GM12878 (cell line): ENCODE results near the gene ATF6B. TPM values are rescaled to one million over a fixed set of nuclear protein-coding genes. Genes with fewer than 3 reads are reported as not detected.

Experiments used
- ATAC-seq: fragments of 200-7000 bp; cut with Tn5 transposase; 3 replicates; pipeline ENCODE4 v1.9.1; 2020; ENCODE audit warnings: mild to moderate bottlenecking, moderate library complexity
- BruUV-seq: library from RNA; stranded (reverse); fragments of 400-500 nt; replicated peaks from 2 replicates; lab custom pipeline; 2021; lab: Mats Ljungman, UMichigan
- CTCF ChIA-PET: fragments of 300-600 bp; sonication (Branson Sonifier 250); formaldehyde crosslinking; extraction: SDS; loops from one replicate; lab custom pipeline; 2021; ENCODE audit warnings: inconsistent platforms; lab: Yijun Ruan, JAX
- POLR2A ChIA-PET: fragments of 350-600 bp; formaldehyde crosslinking; extraction: SDS; loops from one replicate; lab custom pipeline; 2021; ENCODE audit warnings: inconsistent platforms; lab: Charles Lee
- RAD21 ChIA-PET: fragments of 300-600 bp; sonication (Branson Sonifier 250); formaldehyde crosslinking; loops from one replicate; lab custom pipeline; 2023; ENCODE audit warnings: antibody characterized with exemption; ENCODE audit not compliant: unreplicated experiment; lab: Charles Lee
- SMC1A ChIA-PET: fragments of 300-600 bp; sonication (Branson Sonifier 250); formaldehyde crosslinking; loops from one replicate; lab custom pipeline; 2023; ENCODE audit not compliant: unreplicated experiment, uncharacterized antibody; lab: Charles Lee
- DNase-seq: peaks from one replicate; pipeline ENCODE4 v3.0.0-alpha.2; 2011; ENCODE audit warnings: low read depth, low spot score
- FAIRE-seq: peaks from 3 replicates; lab custom pipeline; 2011; peaks lifted over from hg19 to GRCh38; lab: Jason Lieb, UNC
- H2AFZ ChIP-seq: 2 replicates; pipeline ENCODE4 v1.6.0; 2011; ENCODE audit warnings: low read depth, low read length, control low read depth; ENCODE audit not compliant: control insufficient read depth
- H3K27ac ChIP-seq: 2 replicates; pipeline ENCODE4 v1.5.1; 2011; ENCODE audit warnings: control low read depth; ENCODE audit not compliant: control insufficient read depth, insufficient read depth
- H3K27me3 ChIP-seq, 2 experiments: replicated peaks in 1 of 2; 2 replicates each; pipeline versions ENCODE4 v1.6.0 to v1.6.1; 2011; ENCODE audit warnings: low read length in 1 of 2; ENCODE audit not compliant: control insufficient read depth in 2 of 2, insufficient read depth in 2 of 2
- H3K36me3 ChIP-seq, 2 experiments: 2 replicates each; pipeline ENCODE4 v1.5.1; 2011; ENCODE audit warnings: low read length in 1 of 2; ENCODE audit not compliant: control insufficient read depth in 2 of 2, insufficient read depth in 2 of 2
- H3K4me1 ChIP-seq: 2 replicates; pipeline ENCODE4 v1.6.1; 2011; ENCODE audit warnings: mild to moderate bottlenecking, low read length, moderate library complexity, mixed read lengths; ENCODE audit not compliant: control insufficient read depth, insufficient read depth
- H3K4me2 ChIP-seq: 2 replicates; pipeline ENCODE4 v1.6.0; 2011; ENCODE audit warnings: control low read depth; ENCODE audit not compliant: control insufficient read depth, insufficient read depth
- H3K4me3 ChIP-seq: fragments of 200-600 bp; sonication (generic); 2 replicates; pipeline ENCODE4 v1.5.1; 2016
- H3K79me2 ChIP-seq: 2 replicates; pipeline ENCODE4 v1.6.0; 2011; ENCODE audit warnings: low read length; ENCODE audit not compliant: control insufficient read depth, insufficient read depth
- H3K9ac ChIP-seq: 2 replicates; pipeline ENCODE4 v1.8.0; 2011; ENCODE audit warnings: low read length, control low read depth, mixed read lengths; ENCODE audit not compliant: control insufficient read depth, insufficient read depth
- H3K9me3 ChIP-seq: replicated peaks from 3 replicates; pipeline ENCODE4 v1.5.1; 2011; ENCODE audit warnings: mild to moderate bottlenecking, low read length; ENCODE audit not compliant: control insufficient read depth, insufficient read depth
- H4K20me1 ChIP-seq: 2 replicates; pipeline ENCODE4 v1.6.0; 2011; ENCODE audit not compliant: control insufficient read depth, insufficient read depth
- ATF2 ChIP-seq: IDR thresholded peaks from 2 replicates; pipeline ENCODE4 v1.6.1; 2012; ENCODE audit warnings: low read length, inconsistent platforms
- BACH1 ChIP-seq: fragments of 450-650 bp; IDR thresholded peaks from 2 replicates; pipeline ENCODE4 v1.6.1; 2017; ENCODE audit warnings: mild to moderate bottlenecking, borderline replicate concordance
- CHD1 ChIP-seq: IDR thresholded peaks from 2 replicates; pipeline ENCODE4 v1.6.1; 2012; ENCODE audit warnings: low read depth, low read length, improper control_type of control experiment
- FOXM1 ChIP-seq: IDR thresholded peaks from 2 replicates; pipeline ENCODE4 v1.6.1; 2012; ENCODE audit warnings: low read depth, mild to moderate bottlenecking, inconsistent platforms, low read length, moderate library complexity
- HDGF ChIP-seq: fragments of 450-650 bp; IDR thresholded peaks from 2 replicates; pipeline ENCODE4 v1.6.1; 2016; ENCODE audit warnings: antibody characterized with exemption
- IKZF2 ChIP-seq, 2 experiments: fragments of 450-650 bp; IDR thresholded peaks; 2 replicates each; pipeline ENCODE4 v1.6.1; 2017; ENCODE audit warnings: mild to moderate bottlenecking in 2 of 2, moderate library complexity in 2 of 2
- MEF2A ChIP-seq: IDR thresholded peaks from 2 replicates; pipeline ENCODE4 v1.6.1; 2011; ENCODE audit warnings: low read depth, mild to moderate bottlenecking, low read length, moderate library complexity; ENCODE audit not compliant: insufficient read depth
- MEF2B ChIP-seq: fragments of 450-650 bp; IDR thresholded peaks from 2 replicates; pipeline ENCODE4 v1.6.1; 2018; ENCODE audit warnings: mild to moderate bottlenecking, moderate library complexity; ENCODE audit not compliant: partially characterized antibody, poor library complexity, severe bottlenecking
- PML ChIP-seq: IDR thresholded peaks from 2 replicates; pipeline ENCODE4 v1.6.1; 2012; ENCODE audit warnings: low read length, inconsistent platforms
- POLR2A ChIP-seq: IDR thresholded peaks from 2 replicates; pipeline ENCODE4 v1.6.1; 2011; ENCODE audit warnings: low read depth, mild to moderate bottlenecking, low read length
- POU2F2 ChIP-seq: IDR thresholded peaks from 3 replicates; pipeline ENCODE4 v1.6.1; 2011; ENCODE audit warnings: low read depth, mild to moderate bottlenecking, low read length, borderline replicate concordance
- RAD21 ChIP-seq: IDR thresholded peaks from 2 replicates; pipeline ENCODE4 v1.6.1; 2011; ENCODE audit warnings: mild to moderate bottlenecking, low read depth, low read length, moderate library complexity; ENCODE audit not compliant: insufficient read depth
- STAT3 ChIP-seq: IDR thresholded peaks from 2 replicates; pipeline ENCODE4 v1.6.1; 2011; ENCODE audit warnings: low read depth, low read length, improper control_type of control experiment
- SUZ12 ChIP-seq: fragments of 200-600 bp; sonication (generic); IDR thresholded peaks from one replicate; pipeline ENCODE4 v1.6.1; 2018; ENCODE audit warnings: antibody characterized with exemption, mild to moderate bottlenecking; ENCODE audit not compliant: unreplicated experiment
- TCF12 ChIP-seq: IDR thresholded peaks from 2 replicates; pipeline ENCODE4 v1.6.1; 2011; ENCODE audit warnings: low read depth, mild to moderate bottlenecking, low read length
- TCF7 ChIP-seq: IDR thresholded peaks from 2 replicates; pipeline ENCODE4 v1.6.1; 2014; ENCODE audit warnings: antibody characterized with exemption, borderline replicate concordance
- USF1 ChIP-seq: IDR thresholded peaks from 2 replicates; pipeline ENCODE4 v1.6.1; 2011; ENCODE audit warnings: borderline replicate concordance, low read depth, mild to moderate bottlenecking, moderate library complexity, mixed read lengths, low read length; ENCODE audit not compliant: insufficient read depth; ENCODE audit errors: extremely low read length
- ZBTB4 ChIP-seq: fragments of 450-650 bp; formaldehyde crosslinking; IDR thresholded peaks from 2 replicates; pipeline ENCODE4 v1.4.0; 2022; ENCODE audit warnings: mild to moderate bottlenecking, moderate library complexity
- ZNF207 ChIP-seq: fragments of 450-650 bp; IDR thresholded peaks from 2 replicates; pipeline ENCODE4 v1.6.1; 2014; ENCODE audit warnings: antibody characterized with exemption, mild to moderate bottlenecking, borderline replicate concordance
- ZNF274 ChIP-seq: IDR thresholded peaks from one replicate; pipeline ENCODE4 v1.8.0; 2011; ENCODE audit not compliant: insufficient read length, insufficient read depth
- WGBS: methylation state at CpG from one replicate; pipeline ENCODE4 v1.1.6; 2016; ENCODE audit warnings: low lambda C conversion rate; ENCODE audit not compliant: insufficient replicate concordance, insufficient coverage; ENCODE audit errors: missing lambda C conversion rate; 5-methylcytosine and 5-hydroxymethylcytosine counted together
- in situ Hi-C: fragments of 300-500 bp; cut with MboI; formaldehyde crosslinking; loops from 9 replicates; pipeline ENCODE4 v1.14.3; 2018; ENCODE audit warnings: mixed read lengths
- intact Hi-C: fragments of 100-400 bp; cut with micrococcal nuclease; formaldehyde crosslinking; loops from one replicate; pipeline ENCODE4 v1.14.2; 2022; ENCODE audit not compliant: unreplicated experiment
- polyA plus RNA-seq, 11 experiments: library from polyadenylated mRNA; depleted of rRNA in 4 of 11; unstranded in 6 of 11; stranded (reverse) in 5 of 11; fragments of >200 nt; fragmentation: Nextera tagmentation in 4 of 11; fragmentation: Illumina TruSeq in 1 of 11; extraction: Ambion mirVana in 4 of 11; extraction: Trizol in 1 of 11; gene quantifications; 1 replicate in 1 of 11; 2 replicates in 10 of 11; pipeline versions ENCODE4 v1.2.1 to v1.2.3, GENCODE V29; 2011 to 2016; ENCODE audit warnings: inconsistent platforms in 2 of 11, missing spikeins in 2 of 11, low read depth in 1 of 11
- total RNA-seq, 4 experiments: library from RNA; depleted of rRNA in 3 of 4; stranded (reverse); fragments of >200 nt in 3 of 4; fragmentation: Illumina TruSeq in 1 of 4; extraction: Trizol in 1 of 4; gene quantifications; 2 replicates each; pipeline versions ENCODE4 v1.2.1 to v1.2.3, GENCODE V29; 2013 to 2021

Gene ATF6B
- total and polyA plus RNA-seq, 10 of the 15 experiments (the other 5 are each of a cell fraction or from before 2014, with no cell fraction given) = 13.6 to 83.9 (median 44.0) TPM

- Histone ChIP-seq H2AFZ (no peak overlapping the region), H3K4me3 (no peak overlapping the region), H3K4me1 (no peaks in the 10 kb centered on the region), H3K79me2 (no peaks in the 10 kb centered on the region), H3K36me3 (no peaks in the 10 kb centered on the region), H3K9me3 (no peaks in the 10 kb centered on the region), H3K27ac (no peak overlapping the region), H4K20me1 (no peaks in the 10 kb centered on the region), H3K9ac (no peak overlapping the region), H3K27me3 (peaks cover 0 to 3% of the 10 kb centered on the region in 2 experiments; a peak in 2 of 4 replicates), H3K4me2 (no peak overlapping the region)
- POLR2A ChIA-PET = no interaction called here
- WGBS = 41% methylated on average over 14 of the region's 14 CpGs
- SMC1A ChIA-PET = no interaction called here
- in situ Hi-C loops (no loop called here), intact Hi-C loops (no loop called here)
- RAD21 ChIA-PET = no interaction called here
- CTCF ChIA-PET = interaction anchor here (0.6 kb wide), 1 partner anchor 117 kb away, joined by 3 read pairs; no protein-coding TSS in a partner anchor
- DNase-seq (no peak), FAIRE-seq (no peak), ATAC-seq (no peak)
- BruUV-seq = no TSS peak
- TF ChIP-seq TCF12 (no peak), TCF7 (no peak), POLR2A (no peak), HDGF (no peak), IKZF2 (IDR thresholded peaks at IDR 0.05) (no peak), FOXM1 (no peak), ZNF207 (no peak), RAD21 (no peak), ATF2 (no peak), USF1 (no peak), SUZ12 (no peak), STAT3 (no peak), MEF2B (no peak), ZBTB4 (no peak), BACH1 (no peak), ZNF274 (no peak), POU2F2 (no peak), CHD1 (no peak), MEF2A (no peak), PML (no peak)
Measured at GRCh38 chr6:32068867-32069266, 59.2 kb downstream of the ATF6B start.
